Stimulated activated CD8-positive, alpha-beta memory T cell treated with anti-CD3 and anti-CD28 coated beads, Interleukin-15, amount 100 ng/mL, for 4 hours (primary cell): ENCODE measurements around the gene CEMIP2.
"Not testable (repeated sequence)": the region's sequence is repeated elsewhere in the genome, so short reads cannot be mapped to it uniquely, and the experiment has no call there.

Experiments
- DNase-seq, 2 donors: peaks; one replicate each; pipeline ENCODE4 v3.0.0-alpha.2; 2020; ENCODE audit warnings: low read depth in 2 of 2

The CEMIP2 gene

GRCh38 chr9:71706176-71706575 is 62.1 kb downstream of the CEMIP2 start:
- no peak for DNase-seq

DNA sequence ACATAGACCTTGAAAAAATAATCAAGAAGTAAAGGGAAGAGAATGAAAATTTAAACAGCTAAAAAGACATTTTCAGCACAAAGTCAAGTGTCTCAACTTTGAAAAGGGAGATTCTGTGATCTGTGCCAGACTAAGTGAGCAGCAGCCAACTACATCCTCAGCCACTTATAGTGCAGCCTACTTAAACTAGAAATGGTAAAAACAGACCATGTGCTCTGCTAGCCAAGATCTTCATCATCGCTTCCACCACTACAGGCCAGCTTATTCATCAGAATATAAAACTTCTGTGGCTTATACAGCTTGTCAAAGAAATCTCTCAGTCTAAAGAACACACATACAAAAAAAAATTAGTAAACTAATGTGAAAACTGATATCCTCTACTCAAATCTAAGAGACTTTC is 63.5 kb downstream of the CEMIP2 start:
- DNase-seq, result no peak

GRCh38 chr9:71703172-71703872 is 65.0 kb downstream of the CEMIP2 start:
- DNase-seq, result no peak

DNA sequence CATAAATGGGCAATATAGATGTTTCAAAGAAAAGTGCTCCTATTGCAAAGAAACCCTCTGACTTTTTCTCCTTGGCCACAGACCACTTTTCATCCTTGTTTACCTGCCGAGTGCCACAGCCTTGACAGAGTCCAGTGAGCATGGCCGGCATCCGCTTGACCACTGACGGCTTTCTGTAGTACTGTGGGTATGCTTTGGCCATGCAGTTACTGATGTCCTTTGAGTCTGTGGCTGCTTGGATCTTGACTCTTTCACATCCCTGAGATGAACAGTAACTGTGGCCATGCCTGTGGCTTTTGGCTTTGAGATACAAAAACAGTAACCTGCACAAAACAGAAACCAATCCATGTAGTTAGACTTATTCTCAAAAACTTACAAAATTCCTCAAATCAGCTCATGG is 70.4 kb downstream of the CEMIP2 start:
- DNase-seq, result no peak

DNA sequence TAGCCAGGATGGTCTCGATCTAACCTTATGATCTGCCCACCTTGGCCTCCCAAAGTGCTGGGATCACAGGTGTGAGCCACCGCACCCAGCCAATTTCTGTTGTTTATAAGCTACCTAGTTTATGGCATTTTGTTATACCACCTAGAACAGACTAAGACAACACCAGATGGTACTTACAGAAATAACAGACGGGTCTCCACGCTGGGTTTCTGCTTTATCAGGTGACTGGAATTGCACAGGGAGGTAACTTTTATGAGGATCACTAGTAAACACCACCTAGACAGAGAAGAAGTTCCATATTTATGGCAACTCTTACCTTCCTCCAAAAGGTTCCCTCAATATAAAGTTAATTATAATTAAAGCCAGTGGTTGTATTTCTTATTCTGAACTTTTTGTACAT is 74.0 kb downstream of the CEMIP2 start:
- no peak for DNase-seq

DNA sequence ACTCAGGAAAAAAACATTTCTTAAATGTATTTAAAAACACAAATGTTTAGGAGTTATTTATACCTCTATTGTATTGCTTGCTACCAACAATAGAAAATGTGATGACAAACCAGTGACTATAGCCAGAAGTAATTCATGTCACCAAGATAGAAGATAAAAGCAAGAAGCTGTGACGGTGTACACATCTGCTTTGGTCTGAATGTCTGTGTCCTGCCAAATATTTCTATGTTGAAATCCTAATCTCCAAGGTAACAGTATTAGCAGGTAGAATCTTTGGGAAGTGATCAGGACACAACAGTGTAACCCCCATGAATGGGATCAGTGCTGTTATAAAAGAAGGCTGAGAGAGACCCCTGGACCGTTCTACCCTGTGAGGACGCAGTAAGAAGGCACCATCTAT is 74.7 kb downstream of the CEMIP2 start:
- no peak for DNase-seq

DNA sequence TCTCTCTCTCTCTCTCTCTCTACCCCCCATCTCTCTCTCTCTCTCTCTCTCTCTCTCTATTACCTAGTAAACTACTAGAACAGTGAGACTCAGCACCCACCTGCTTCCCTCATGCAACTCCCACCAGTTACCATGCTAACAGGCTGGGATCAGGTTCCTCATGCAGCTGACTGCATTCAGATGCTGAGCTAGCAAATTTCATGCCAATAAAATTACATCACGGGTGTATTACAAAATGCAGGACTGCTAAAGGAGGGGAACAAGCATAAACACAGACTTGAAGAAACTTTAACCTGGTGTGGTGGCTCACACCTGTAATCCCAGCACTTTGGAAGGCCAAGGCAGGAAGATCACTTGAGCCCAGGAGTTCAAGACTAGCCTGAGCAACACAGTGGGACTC is 76.0 kb downstream of the CEMIP2 start:
- no peak for DNase-seq

DNA sequence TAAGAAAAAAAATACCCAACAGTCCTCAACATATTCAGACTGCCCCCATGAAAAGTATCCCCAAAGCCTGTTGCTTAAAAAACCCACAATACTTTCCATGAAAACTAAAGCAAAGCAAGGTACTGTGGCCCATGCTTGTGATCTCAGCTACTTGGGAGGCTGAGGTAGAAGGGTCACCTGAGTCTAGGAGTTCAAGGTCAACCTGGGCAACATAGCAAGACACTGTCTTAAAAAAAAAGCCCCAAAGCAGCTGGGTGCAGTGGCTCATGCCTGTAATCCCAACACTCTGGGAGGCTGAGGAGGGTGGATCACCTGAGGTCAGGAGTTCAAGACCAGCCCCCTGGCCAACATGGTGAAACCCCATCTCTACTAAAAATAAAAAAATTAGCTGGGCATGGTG is 76.7 kb downstream of the CEMIP2 start:
- DNase-seq, result not testable (repeated sequence)

- DNase-seq, result no peak
Observed at GRCh38 chr9:71690689-71691435, 77.5 kb downstream of the CEMIP2 start.

- no peak for DNase-seq
Observed at GRCh38 chr9:71690063-71690688, 78.1 kb downstream of the CEMIP2 start.

DNA sequence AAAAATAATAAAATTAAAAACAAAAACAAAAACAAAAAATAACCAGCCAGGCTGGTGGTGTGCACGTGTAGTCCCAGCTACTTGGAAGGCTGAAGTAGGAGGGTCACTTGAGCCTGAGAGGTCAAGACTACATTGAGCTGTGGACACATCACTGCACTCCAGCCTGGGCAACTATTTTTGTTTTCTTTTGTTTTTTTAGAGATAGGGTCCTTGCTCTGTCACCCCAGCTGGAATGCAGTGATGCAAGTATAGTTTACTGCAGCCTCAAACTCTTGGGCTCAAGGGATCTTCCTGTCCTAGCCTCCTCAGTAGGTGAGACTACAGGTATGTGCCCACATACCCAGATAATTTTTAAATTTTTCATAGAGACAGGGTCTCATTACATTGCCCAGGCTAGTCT is 80.6 kb downstream of the CEMIP2 start:
- no peak for DNase-seq

GRCh38 chr9:71685988-71686387 is 82.3 kb downstream of the CEMIP2 start:
- no peak for DNase-seq

GRCh38 chr9:71685394-71685793 is 82.9 kb downstream of the CEMIP2 start:
- no peak for DNase-seq

- DNase-seq, result no peak
Observed at GRCh38 chr9:71684566-71684965, 83.7 kb downstream of the CEMIP2 start.

- DNase-seq, result no peak
Observed at GRCh38 chr9:71683598-71684235, 84.6 kb downstream of the CEMIP2 start.

GRCh38 chr9:71681708-71682272 is 86.5 kb downstream of the CEMIP2 start:
- no peak for DNase-seq

DNA sequence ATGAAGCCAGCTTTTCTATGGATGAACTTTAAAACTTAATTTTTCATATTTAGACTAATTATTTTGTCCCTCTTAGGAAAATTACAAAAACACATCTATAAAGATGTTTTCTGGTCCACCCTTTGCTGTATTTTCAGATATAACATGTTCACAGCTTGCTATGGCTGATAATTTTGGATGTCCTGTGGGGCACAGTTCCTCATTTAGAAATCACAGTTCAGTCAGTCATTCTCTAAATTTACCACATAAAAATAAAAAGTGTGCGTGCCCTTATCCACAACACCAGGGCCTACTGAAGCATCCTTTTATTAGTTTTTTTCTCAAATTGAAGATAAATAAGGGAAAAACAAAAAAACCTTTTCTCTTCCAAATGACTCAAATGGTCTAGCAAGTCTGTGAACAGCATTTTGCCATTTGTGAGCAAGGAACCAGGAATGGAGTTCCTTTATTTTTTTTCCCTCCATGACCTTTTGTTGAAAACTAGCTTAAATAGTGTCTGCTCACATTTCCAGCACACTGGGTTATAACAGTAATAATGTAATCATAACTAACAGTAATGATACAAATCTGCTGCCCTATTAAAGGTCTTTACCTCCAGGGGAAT is 87.1 kb downstream of the CEMIP2 start:
- no peak for DNase-seq

- DNase-seq, result no peak
Observed at GRCh38 chr9:71680189-71680980, 87.9 kb downstream of the CEMIP2 start.

DNA sequence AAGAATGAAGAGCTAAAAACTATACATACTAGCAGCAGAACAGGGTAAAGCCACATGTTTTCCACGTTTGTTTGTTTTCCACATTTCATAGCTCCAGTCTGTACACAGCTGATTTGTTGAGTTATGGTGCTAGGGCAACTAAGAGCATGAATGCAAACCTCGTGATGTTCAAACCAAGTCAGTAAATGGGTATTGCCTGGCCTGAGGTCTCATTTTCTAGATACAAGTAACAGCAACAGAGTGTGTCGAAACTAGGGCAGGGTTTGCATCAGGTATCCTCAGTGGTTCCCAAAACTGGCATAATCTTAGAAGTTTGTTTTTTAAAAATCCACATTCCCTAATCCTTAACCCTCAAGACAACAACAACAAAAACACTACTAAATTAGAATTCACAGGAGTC is 89.3 kb downstream of the CEMIP2 start:
- no peak for DNase-seq

- DNase-seq, result no peak
Observed at GRCh38 chr9:71677209-71677608, 91.1 kb downstream of the CEMIP2 start.

DNA sequence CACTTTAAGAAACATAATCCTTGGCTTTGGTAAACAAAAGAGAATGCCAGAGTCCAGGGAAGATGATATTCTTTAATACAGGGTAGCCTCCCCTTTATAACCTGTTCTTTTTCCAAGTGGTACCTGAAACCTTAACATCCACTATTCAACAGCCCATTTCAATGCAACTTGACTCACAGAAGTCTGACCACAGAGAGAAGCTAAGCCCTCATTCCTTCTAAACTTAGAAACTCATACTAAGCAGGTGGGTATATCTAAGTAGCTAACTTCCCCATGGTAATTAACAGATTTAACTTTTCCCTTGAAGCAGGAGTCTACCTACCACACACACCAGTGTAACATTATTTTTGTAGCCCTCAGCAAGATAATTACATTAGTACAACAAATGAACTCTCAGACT is 91.9 kb downstream of the CEMIP2 start:
- DNase-seq, result no peak
